WTC11 (cell line): ENCODE measurements around the gene ATG101.

Source experiments
- ARID4B ChIP-seq: sonication (generic); formaldehyde crosslinking; IDR thresholded peaks from 2 replicates; pipeline ENCODE4 v1.8.0; 2023; ENCODE audit warnings: missing genetic modification reagents, mild to moderate bottlenecking, borderline replicate concordance
- ESRRA ChIP-seq: sonication (generic); formaldehyde crosslinking; IDR thresholded peaks from 2 replicates; pipeline ENCODE4 v1.8.1; 2022; ENCODE audit warnings: mild to moderate bottlenecking, missing genetic modification reagents, borderline replicate concordance
- MAX ChIP-seq: sonication (generic); formaldehyde crosslinking; IDR thresholded peaks from 2 replicates; pipeline ENCODE4 v1.8.0; 2022; ENCODE audit warnings: mild to moderate bottlenecking, missing genetic modification reagents
- ZNF138 ChIP-seq: sonication (generic); formaldehyde crosslinking; conservative IDR thresholded peaks from 2 replicates; pipeline ENCODE4 v1.8.1; 2022; ENCODE audit warnings: mild to moderate bottlenecking, moderate library complexity, missing genetic modification reagents
- TF ChIP-seq, protein P1 (sequence below): fragments of 200-600 bp; IDR thresholded peaks from 2 replicates; pipeline ENCODE4 v1.8.0; 2022; ENCODE audit warnings: antibody characterized with exemption
- TF ChIP-seq, protein P2 (sequence below): sonication (generic); formaldehyde crosslinking; IDR thresholded peaks from 2 replicates; pipeline ENCODE4 v1.8.0; 2022; ENCODE audit warnings: mild to moderate bottlenecking, missing genetic modification reagents

GRCh38 chr12:52093346-52093745, 23.6 kb downstream of the ATG101 start:
- TF ChIP-seq ARID4B (CRISPR knock-in tag) (no peak), ZNF138 (CRISPR knock-in tag) (no peak), ESRRA (CRISPR knock-in tag) (no peak), MAX (CRISPR knock-in tag) (no peak)
- TF ChIP-seq, protein P1, sequence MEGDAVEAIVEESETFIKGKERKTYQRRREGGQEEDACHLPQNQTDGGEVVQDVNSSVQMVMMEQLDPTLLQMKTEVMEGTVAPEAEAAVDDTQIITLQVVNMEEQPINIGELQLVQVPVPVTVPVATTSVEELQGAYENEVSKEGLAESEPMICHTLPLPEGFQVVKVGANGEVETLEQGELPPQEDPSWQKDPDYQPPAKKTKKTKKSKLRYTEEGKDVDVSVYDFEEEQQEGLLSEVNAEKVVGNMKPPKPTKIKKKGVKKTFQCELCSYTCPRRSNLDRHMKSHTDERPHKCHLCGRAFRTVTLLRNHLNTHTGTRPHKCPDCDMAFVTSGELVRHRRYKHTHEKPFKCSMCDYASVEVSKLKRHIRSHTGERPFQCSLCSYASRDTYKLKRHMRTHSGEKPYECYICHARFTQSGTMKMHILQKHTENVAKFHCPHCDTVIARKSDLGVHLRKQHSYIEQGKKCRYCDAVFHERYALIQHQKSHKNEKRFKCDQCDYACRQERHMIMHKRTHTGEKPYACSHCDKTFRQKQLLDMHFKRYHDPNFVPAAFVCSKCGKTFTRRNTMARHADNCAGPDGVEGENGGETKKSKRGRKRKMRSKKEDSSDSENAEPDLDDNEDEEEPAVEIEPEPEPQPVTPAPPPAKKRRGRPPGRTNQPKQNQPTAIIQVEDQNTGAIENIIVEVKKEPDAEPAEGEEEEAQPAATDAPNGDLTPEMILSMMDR: no peak
- TF ChIP-seq, protein P2, sequence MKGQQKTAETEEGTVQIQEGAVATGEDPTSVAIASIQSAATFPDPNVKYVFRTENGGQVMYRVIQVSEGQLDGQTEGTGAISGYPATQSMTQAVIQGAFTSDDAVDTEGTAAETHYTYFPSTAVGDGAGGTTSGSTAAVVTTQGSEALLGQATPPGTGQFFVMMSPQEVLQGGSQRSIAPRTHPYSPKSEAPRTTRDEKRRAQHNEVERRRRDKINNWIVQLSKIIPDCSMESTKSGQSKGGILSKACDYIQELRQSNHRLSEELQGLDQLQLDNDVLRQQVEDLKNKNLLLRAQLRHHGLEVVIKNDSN: no peak
